ENCODE measurements around the gene HCN1.

The HCN1 gene

DNA sequence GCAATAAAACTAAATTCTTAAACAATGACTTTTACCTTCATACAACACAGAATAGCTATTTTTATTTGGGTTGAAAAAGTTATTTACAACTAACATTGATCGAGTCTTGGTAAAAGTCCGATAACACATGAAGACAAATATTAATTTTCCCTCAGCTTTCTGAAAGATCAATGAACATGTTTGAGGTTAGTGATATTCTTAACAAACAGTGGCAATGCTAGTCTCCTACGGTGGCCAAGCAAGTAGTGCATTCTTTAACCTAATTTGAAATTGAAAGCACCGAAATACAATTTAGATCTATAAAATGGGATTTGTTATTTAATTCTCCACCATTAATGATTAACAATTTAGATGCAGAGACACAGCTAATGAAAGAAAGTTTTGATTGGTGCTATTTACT lies 435.1 kb downstream of the HCN1 start:
- TF ChIP-seq, protein P1, sequence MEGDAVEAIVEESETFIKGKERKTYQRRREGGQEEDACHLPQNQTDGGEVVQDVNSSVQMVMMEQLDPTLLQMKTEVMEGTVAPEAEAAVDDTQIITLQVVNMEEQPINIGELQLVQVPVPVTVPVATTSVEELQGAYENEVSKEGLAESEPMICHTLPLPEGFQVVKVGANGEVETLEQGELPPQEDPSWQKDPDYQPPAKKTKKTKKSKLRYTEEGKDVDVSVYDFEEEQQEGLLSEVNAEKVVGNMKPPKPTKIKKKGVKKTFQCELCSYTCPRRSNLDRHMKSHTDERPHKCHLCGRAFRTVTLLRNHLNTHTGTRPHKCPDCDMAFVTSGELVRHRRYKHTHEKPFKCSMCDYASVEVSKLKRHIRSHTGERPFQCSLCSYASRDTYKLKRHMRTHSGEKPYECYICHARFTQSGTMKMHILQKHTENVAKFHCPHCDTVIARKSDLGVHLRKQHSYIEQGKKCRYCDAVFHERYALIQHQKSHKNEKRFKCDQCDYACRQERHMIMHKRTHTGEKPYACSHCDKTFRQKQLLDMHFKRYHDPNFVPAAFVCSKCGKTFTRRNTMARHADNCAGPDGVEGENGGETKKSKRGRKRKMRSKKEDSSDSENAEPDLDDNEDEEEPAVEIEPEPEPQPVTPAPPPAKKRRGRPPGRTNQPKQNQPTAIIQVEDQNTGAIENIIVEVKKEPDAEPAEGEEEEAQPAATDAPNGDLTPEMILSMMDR (IDR thresholded peaks at IDR 0.05; ENCODE audit: low read length, missing control alignments) = no peak
- H3K4me3 ChIP-seq (replicated peaks; ENCODE audit: low read depth, low read length) = no peak overlapping the region
- no peak for DNase-seq (ENCODE audit: low read depth)

DNA sequence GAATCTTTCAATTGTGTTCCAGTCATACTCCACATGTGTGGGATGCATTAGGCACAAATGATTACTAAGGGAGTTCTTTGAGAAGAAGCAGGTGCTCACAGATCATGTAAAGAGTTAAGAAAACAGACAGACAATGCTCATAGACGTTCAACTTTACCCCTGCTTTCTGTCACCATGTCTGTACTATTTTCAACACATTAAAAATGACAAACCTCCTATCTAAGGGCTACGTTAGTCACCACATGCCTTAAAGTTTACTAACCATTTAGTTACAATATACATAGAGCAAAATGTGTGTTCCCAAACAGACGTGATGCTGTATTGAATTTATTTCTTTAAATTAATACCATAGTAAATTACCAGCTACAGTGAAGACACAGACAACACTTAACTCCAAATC lies 435.9 kb downstream of the HCN1 start:
- no peak overlapping the region for H3K4me3 ChIP-seq (replicated peaks; ENCODE audit: low read depth, low read length)
- TF ChIP-seq, protein P1 (IDR thresholded peaks at IDR 0.05; ENCODE audit: low read length, missing control alignments) = no peak
- no peak for DNase-seq (ENCODE audit: low read depth)

DNA sequence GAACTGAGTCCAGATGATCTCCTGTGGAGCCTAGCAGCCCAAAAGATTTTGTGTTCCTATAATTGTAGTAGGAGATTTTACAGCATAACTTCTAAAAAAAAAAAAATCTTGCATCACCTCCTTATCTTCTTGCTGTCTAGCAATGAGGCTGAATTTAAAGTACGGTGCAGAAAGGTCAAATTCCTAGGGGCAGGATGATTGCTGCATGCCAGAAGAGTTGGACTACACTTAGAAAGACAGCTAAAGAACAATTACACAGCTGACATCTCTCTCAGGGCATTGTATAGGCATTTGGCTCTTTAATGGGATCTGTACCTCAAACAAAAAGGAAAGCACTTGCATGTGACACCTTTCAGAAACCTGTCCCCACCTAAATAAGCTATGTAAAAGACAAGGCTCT lies 443.2 kb downstream of the HCN1 start:
- H3K4me3 ChIP-seq (replicated peaks; ENCODE audit: low read depth, low read length) = no peak overlapping the region
- no peak for DNase-seq (ENCODE audit: low read depth)
- TF ChIP-seq, protein P1 (IDR thresholded peaks at IDR 0.05; ENCODE audit: low read length, missing control alignments) = no peak

DNA sequence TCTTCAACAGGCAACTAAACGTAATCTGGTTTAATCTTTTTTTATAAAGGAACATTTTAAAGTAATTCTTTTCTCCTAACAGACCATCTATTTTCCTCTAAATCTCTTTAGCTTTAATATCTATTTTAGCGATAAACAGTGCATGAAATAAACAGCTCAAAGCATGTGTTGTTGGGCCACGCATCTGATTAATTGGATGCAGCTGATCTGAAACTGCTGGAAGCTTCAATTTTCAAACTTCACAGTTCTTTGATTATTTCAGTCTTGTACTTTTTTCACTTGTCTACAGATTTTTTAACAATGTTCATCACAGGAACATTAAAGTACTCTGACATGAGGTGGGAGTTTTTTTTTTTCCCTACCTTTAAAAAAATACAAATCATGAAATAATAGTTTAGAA lies 443.6 kb downstream of the HCN1 start:
- H3K4me3 ChIP-seq (replicated peaks; ENCODE audit: low read depth, low read length) = no peak overlapping the region
- DNase-seq (ENCODE audit: low read depth) = no peak
- TF ChIP-seq, protein P1 (IDR thresholded peaks at IDR 0.05; ENCODE audit: low read length, missing control alignments) = no peak

DNA sequence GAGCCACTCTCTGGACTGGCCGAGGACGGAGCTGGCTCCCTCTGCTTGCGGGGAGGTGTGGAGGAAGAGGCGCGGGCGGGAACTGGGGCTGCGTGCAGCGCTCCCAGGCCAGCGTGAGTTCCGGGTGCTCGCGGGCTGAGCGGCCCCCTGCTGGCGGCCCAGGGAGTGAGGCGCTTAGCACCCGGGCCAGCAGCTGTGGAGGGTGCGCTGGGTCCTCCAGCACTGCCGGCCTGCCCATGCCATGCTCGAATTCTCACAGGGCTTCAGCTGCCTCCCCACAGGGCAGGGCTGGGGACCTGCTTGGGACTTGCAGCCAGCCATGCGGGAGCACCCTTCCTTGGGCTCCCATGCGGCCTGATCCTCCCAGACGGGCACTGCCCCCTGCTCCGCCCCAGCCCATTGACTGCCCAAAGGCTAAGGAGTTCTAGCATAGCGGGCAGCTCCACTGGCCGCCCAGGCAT lies 470.6 kb downstream of the HCN1 start:
- TF ChIP-seq, protein P1 (IDR thresholded peaks at IDR 0.05; ENCODE audit: low read length, missing control alignments) = no peak
- H3K4me3 ChIP-seq (replicated peaks; ENCODE audit: low read depth, low read length) = no peak overlapping the region
- no peak for DNase-seq (ENCODE audit: low read depth)

DNA sequence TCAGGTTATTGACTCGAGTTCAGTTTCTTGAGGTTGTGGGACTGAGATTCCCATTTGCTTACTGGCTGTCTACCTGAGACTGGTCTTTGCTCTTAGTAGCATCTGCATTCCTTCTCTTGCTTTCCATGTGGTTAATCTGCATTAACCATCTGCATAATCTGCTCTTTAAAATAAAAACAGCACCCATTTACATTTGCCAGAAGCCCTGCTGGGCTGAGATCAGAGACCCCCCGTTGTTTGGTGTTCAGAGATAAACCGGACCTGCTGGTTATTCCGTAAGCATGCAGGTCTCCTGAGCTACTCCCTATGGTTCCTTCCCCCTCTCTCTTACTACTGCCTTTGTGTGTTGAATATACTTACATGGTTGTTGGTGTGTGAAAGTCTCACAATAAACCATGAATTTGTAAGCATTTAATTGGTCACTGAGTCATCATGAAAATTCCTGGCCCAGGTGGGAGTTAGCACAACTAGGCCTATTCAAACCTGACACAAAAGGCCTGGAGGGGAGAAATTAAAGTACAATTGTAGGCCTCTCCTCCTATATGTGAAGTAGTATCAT lies 490.7 kb downstream of the HCN1 start:
- TF ChIP-seq, protein P1 (IDR thresholded peaks at IDR 0.05; ENCODE audit: low read length, missing control alignments) = no peak
- H3K4me3 ChIP-seq (replicated peaks; ENCODE audit: low read depth, low read length) = no peak overlapping the region
- no peak for DNase-seq (ENCODE audit: low read depth)
